GM18519 (cell line): ENCODE measurements around the gene PXYLP1.

Experiments used
- ATAC-seq: cut with Tn5 transposase; IDR thresholded peaks from one replicate; pipeline ENCODE4 v1.9.1; 2021; ENCODE audit warnings: mild to moderate bottlenecking, moderate library complexity; ENCODE audit not compliant: unreplicated experiment, low FRiP score

The PXYLP1 gene

DNA sequence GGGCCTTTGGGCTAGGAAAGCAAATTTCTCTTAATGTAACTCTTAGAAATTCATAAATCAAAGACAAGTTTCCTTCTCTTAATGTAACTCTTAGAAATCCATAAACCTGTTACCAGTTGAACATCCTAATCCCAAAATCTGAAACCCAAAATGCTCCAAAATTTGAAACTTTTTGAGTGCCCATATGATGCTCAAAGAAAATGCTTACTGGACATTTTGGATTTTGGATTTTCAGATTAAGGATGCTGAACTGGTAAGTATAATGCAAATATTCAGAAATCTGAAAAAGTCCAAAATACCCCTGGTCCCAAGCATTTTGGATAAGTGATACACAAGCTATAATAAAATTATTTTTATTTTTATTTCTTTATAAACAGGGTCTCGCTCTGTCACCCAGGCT, 85.2 kb downstream of the PXYLP1 start:
- no peak for ATAC-seq

DNA sequence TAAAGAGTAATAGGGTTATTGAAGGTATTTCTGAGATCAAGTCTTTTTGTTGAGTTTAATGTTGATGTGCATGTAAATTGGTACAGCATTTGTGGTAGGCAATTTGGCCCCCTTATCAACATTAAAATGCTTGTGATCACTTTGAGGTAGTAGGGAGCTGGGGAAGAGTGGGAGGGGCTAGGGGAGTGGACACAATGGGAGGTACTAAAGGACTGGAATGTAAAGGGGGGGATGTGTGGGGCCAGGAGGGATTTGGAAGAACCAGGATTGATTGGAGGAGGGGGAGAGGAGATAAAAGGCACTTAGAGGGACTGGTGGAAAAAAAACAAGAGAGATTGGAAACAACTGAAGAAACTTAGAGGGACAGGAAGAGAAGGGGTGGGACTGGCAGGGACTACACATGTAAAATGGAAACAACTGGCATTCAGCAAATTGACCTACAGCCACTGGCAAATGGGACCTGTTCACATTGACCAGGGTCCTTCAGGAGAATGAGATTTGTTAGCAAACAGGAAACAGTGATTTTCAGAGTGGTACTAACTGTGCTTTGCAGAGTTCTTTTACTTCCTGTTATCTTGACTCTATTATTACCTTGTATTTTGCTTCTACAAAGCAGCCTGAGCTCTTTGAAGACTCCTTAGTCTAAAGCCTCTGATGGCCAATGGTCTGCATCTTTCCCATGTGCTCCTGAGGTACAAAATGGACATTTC, 88.9 kb downstream of the PXYLP1 start:
- no peak for ATAC-seq

DNA sequence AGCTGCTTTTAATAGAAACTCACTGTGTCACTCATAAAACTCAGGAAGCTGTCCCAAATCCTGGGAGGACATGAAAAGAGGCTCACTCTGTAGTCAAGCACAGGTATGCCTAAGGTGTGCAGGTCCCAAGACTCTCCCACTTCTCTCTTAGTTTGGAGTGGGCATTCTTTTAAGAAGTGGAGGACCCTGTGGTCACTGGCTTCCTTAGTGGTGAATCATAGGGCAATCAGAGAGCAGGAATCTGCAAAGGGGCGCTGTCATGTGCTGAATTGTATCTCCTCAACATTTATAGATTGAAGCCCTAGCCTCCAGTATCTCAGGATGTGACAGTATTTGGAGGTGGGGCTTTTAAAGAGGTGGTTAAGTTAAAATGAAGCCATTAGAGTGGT, 89.5 kb downstream of the PXYLP1 start:
- no peak for ATAC-seq

DNA sequence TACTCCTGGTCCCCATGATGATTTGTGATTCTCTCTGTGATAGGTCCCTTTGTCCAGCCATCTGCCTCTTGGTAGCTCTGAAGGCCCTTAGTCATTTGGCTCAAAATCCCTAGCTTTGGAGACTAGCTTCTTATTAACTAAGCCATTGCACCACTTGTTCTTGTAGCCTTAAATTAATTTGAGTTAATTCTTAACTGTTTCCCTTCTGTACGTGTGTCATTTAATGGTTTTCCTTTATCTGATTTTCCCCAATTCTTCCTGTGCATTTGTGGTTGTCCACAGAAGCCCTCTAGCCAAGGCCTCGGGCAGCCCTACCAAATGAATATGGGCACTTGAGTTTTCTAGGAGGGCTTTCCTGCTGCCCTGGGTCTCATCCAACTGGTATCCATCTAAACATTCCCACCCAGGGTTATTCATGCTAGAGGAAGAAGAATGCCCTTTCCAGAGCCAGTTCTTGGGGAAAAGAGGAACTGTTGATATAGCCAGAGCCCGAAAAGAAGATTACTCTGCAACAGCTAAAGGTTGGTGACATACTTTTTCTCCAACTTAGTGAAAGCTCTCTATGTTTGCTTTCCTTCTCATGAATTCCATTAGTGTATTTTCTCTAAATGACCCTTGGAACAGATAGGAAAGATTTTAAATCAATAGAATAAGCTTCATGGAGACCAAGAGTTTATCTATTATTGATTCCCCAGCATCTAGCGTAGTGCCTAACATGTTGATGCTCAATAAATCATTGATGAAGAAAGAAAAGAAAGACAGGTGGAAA, 92.5 kb downstream of the PXYLP1 start:
- ATAC-seq, result no peak

DNA sequence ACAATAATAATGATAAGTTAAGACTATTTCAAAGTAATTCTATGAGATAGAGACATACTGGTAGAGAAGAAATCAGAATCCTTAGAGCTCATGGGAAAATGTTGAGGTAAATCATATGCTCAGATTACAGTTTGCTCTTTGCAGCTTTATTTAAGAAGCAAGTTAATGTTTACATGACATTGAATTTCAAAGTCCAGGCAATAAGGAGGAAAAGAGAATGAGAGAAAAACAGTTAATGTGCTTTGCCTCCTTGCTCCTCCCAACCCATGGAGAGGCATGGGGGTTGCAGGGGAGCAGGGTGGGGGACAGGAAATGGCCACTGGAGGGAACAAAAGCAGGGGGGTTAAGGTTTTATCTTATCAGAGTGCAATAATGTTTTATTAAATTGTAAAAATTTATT, 94.5 kb downstream of the PXYLP1 start:
- ATAC-seq, result no peak

DNA sequence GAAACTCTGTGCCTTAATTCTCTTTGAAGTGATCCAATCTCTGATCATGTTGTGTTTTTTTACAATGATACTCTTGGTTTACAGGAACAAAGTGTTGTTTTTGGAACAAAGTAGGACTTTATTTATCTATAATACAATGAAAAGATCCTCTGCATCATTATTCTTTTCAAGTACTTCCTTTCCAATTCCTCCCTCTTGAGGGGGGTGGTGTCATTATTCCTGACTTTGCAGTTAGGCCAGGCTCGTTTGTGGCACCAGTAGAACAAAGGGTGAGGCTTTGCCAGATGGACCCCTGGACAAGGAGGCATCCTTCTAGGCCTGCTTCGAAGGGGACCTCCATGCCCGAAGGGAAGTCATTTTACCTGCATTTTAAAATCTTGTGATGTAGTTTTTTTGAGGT, 95.0 kb downstream of the PXYLP1 start:
- no peak for ATAC-seq

DNA sequence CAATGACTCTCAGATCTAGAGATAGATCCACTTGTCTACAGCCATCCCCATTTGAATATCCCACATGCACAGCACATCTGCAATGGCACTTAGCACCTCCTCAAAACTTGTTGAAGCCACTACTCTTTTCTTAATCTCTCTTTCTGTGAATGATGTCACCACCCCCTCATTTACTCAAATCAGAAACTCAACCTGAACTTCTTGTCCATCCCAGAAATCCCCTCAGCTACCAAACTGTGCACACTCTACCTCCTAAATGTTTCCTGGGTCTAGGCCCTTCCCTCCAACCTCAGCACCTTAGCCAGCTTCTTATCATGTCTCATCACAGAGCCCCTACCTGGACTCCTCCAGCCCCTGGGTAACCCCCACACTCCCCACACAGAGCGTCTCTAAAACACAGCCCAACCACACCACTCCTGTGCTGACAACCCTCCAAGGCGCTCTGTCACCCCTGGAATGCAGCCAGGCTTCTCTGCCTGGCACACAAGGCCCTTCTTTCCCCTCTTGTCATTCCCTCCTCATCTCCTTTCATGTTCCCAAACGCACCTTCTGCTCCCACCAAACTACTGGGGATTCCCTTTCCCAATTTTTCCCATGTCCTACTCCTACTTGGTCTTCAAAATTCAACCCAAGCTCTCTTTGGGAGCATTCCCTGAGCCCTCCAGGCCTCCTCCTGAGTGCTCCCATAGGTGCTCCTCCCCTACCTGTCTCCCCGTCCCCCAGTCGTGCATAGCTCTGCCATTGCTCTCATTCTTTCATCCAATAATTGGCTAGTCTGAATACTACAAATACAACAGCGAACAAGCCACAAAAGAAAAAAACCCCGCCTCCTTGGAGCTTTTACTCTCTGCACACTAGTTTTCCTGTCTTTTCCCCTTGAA, 96.9 kb downstream of the PXYLP1 start:
- ATAC-seq, result no peak

DNA sequence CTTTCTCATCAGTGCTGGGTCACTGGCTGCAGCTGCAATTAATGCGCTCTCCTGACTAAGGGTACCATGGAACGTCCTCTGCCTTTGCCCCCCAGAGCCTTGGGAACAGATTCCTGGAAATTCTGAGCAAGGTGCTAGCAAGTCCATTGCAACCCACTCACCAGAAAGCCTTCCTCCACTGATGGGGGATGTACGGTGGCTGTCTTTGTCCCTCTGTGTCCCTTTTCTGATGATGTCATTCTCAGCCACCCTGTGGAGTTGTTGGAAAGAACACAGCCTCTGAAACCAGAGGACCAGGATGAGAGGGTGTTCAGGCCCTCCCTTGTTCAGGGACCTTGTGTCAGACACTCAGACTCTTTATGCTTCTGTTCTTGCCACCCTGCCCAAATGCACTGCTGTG, 98.6 kb downstream of the PXYLP1 start:
- no peak for ATAC-seq

DNA sequence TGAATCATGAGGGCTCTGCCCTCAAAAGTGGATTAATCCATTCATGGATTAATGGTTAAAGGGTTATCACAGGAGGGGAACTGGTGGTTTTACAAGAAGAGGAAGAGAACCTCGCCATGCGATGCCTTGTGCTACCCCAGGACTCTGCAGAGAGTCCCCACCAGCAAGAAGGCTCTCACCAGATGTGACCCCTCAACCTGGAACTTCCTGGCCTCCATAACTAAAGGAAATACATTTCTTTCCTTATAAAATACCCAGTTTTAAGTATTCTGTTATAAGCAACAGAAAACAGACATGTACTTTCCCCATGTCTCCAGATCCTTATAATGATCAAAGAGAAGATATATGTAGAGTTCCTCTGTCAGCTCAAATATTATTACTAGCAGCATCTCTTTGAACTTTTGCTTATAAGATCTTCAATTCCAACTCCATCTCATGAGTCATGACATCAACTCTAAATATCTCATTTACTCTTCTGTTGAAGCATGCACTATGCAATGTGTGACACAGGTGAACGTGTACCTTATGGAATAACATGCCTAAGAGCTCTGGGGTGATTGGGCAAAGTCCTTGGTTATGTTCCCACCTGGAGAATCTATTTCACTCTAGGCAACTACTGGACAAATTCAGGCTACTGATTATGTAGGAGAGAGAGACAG, 99.2 kb downstream of the PXYLP1 start:
- ATAC-seq, result no peak

DNA sequence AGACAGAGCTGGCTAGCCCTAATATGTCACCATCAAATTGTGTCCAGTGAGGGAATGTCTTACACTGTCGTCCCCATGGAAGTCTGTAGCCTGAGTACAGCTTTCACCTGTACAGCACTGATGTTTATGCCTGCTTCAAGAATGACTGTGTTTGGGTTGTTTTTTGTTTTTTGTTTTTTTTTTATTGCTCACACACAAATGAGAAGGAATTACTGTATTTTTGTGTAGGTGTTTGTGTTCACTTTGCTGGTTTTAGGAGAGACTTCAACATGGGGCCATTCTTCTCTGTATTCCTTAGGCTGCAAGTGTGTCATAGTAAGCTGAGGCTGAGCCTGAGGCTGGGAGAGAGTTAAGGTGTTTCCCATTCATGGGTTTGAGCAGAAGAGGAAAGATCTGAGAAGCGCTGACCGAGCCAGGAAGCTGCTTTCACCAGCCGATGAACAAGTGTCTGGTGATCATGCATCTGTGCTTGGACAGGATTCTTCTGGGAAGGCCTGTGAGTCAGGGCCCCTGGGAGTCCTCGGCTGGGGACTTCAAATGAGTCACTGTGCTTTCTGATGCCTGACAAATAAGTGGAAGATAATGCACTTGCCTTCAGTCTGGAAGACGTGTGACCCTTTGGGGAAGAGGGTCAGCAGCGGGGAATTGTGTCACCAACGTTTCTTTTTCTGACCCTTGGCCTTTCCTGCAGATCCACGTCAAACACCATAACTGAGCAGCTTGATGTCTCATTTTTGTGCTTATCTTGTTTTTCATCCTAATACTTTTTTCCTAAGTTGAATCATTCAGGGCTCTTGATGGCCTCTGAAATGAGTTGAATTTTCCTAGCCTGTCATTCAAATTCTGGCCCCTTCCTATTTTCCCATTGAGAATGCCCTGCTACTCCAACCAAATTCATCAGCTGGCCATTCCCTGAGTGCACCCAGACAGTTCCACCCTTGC, 100.0 kb downstream of the PXYLP1 start:
- no peak for ATAC-seq

DNA sequence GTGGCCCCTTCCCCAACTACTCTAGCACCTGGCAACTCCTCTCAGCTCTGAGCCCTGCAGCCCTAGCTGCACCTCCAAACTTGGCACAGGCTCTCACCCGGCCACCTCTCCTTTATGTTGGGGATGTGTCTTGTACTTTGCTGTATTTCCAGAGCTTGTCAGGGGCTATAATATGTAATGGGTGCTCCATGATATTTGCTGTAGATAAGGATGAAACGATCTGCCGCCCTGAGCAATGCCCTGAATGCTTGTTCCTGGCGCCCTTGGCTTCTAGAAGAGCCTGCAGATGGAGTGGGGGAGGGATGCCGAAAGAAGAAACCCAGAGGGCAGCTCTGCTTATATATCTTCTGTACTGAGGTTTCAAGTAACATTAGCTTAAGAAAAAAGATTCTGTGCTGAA, 100.8 kb downstream of the PXYLP1 start:
- no peak for ATAC-seq

DNA sequence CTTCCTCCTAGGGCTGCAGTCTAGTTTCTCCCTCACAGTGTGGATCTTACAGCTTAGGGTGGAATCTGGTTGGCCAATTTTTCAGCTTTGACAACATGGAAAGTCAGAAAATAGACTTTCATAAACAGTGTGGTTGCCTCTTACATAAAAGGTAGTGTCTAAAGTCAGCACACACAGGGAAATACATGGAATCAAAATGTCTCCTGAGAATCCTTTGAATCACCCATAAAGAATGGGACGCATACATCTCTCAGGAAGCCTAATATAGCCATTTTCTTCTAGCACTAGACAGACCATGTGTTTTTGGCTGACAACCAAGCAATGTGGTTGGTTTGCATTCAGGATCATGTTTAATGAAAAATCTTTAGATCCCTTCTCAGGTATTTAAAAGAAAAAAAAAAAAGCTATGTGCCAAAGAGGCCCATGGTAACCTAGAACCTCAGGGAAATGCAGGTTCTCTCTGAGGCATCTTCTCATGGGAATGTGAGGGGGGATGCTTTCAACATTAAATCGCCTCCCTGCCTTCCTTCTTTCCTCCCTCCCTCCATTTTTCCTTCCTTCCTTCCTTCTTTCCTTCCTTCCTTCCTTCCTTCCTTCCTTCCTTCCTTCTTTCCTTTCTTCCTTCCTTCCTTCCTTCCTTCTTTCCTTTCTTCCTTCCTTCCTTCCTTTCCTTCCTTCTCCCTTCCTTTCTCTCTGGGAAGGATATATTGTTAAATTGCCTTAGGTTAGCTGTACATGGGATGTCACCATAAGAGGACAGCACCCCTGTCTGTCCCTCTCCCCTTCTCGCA, 102.4 kb downstream of the PXYLP1 start:
- no peak for ATAC-seq

DNA sequence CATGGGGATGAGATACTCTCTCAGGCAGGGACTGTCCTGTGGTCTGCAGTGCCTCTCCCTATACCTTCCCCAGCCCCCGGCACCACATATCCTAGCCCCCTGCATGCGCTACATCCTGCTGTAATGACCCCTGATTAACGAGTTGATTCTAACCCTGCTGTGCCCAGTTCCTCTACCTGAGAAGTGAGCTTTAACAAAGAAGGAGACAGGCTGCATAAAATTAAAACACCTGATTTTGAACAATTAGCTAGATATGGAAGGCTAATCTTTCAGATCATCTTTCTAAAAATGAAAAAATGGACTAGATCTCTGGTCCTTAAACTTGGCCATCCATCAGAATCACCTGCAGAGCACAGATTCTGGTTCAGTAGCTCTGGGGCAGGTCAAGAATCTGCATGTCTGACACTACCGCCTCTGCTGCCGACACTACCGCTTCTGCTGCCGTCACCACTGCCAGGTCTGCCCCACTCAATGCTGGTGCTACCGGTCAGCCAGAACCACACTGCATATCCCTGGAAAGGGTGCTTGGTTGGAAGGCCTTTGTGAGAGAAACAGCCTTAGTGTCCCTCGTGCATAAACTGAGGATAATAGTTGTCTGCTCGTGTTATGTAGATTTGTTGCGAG, 103.1 kb downstream of the PXYLP1 start:
- ATAC-seq, result no peak

DNA sequence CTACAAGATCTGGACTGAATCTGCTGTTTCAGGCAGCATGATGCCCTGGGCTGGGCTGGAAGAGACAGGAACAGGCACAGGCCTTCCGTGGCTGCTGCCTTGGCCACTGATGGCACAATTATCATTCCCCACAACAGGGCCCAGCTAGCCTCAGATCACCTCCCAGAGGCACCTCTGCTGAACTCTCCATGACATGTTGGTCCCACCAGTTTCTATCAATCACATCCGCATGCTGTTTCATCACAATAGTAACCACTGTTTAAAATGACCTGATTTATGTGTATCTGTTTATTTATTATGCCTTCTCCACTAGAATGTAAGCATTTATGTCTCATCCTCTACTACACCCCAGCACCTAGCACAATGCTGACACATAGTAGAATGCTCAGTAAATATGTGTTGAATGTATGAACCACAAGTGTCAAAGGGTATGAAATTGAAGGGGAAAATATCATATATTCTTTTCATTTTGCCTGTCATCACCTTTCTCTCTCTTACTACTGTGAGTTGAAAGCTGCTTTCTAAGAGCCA, 104.0 kb downstream of the PXYLP1 start:
- ATAC-seq, result no peak

DNA sequence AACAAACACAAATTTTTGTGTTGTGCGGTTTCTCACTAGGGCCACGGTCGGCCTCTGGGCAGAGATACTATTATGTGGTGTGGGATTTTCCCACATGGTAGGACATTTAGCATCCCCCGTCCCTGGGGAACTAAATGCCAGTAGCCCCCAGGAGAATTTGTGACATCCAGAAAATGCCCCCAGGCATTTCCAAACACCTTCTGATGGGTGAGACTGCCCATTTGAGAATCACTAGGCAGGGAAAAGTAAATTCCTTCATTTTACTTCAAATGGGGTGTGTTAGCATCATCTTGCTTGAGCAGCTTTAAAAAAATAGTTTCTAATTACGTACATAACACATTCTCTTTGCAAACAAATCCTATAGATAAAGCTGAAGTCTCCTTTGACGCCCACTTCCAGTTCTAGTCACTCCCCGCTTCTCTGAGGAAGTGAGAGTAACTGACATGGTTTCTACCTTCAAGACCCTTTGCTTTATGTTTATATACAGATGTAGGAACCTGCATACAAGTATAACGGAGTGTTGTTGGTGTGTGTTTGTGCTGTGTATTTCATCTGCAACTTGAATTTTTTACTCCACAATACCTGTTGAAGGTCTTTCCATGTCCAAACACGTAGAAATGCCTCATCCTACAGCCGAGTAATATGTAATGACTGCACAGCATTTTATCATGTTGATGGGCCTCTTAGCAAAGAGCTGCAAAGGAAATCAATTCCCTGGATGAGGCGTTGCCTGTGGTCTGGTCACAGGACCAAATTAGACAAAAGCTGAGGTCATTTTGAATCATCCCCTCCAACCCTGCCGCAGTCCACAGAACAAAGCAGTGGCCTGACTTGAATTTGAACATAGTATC, 105.3 kb downstream of the PXYLP1 start:
- ATAC-seq, result peak; percentile 88

DNA sequence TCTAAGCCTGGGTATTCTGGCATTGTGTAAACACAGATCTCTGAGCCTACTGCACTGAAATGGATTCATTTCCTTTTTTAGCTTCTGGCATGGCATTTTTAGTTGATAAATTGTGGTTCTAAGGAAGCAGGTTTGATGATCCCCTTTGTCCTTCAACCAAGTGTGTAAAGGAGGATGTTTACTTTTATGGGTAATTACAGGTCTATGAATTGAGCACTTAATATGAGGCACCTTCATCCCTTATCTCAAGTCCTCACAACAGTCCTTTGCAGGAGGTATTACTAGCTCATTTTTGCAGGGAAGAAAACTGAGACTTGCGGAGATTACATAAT, 105.9 kb downstream of the PXYLP1 start:
- no peak for ATAC-seq

DNA sequence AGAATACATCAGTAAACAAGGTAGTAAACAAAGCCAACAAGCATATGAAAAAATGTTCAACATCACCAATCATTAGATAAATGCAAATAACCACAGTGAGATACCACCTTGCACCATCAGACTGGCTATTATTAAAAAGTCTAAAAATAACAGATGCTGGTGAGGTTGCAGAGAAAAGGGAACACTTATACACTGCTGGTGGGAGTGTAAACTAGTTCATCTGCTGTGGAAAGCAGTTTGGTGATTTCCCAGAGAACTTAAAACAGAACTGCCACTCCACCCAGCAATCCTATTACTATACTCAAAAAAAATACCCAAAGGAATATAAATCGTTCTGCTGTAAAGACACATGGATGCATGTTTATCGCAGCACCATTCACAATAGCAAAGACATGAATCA, 106.4 kb downstream of the PXYLP1 start:
- ATAC-seq, result no peak
